OCI-LY3 (cell line): ENCODE results near the gene LSM7.

ENCODE experiments used
- H2AFZ ChIP-seq: fragments of 200-600, 300-600 bp; shearing (Covaris generic); 2 replicates; pipeline ENCODE4 v1.6.0; 2014; ENCODE audit warnings: antibody characterized with exemption, low read depth, low read length
- H3K27ac ChIP-seq: fragments of 200-600, 300-600 bp; sonication (generic); 2 replicates; pipeline ENCODE4 v1.5.1; 2014; ENCODE audit warnings: mild to moderate bottlenecking, low read length, moderate library complexity, mixed read lengths
- H3K27me3 ChIP-seq: fragments of 200-600, 300-600 bp; sonication (generic); 2 replicates; pipeline ENCODE4 v1.6.1; 2014; ENCODE audit warnings: low read depth, low read length, mixed read lengths
- H3K36me3 ChIP-seq: fragments of 200-600, 300-600 bp; sonication (generic); replicated peaks from 2 replicates; pipeline ENCODE3; 2014; ENCODE audit warnings: low read depth, low read length, mixed read lengths
- H3K4me1 ChIP-seq: fragments of 300-600, 200-600 bp; sonication (generic); 2 replicates; pipeline ENCODE4 v1.6.1; 2014; ENCODE audit warnings: low read length, mixed read lengths
- H3K4me2 ChIP-seq: fragments of 200-600, 300-600 bp; sonication (generic); 2 replicates; pipeline ENCODE4 v1.6.1; 2014; ENCODE audit warnings: low read length, mixed read lengths
- H3K4me3 ChIP-seq: fragments of 300-600, 200-600 bp; sonication (generic); 2 replicates; pipeline ENCODE4 v1.5.1; 2014; ENCODE audit warnings: antibody characterized with exemption, mild to moderate bottlenecking, low read length, moderate library complexity
- H3K79me2 ChIP-seq: fragments of 300-600, 200-600 bp; shearing (Covaris generic); 2 replicates; pipeline ENCODE4 v1.6.1; 2014; ENCODE audit warnings: mild to moderate bottlenecking, low read length, mixed read lengths
- H3K9ac ChIP-seq: fragments of 300-600, 200-600 bp; shearing (Covaris generic); 2 replicates; pipeline ENCODE4 v1.6.0; 2014; ENCODE audit warnings: mild to moderate bottlenecking, low read length, moderate library complexity
- H3K9me3 ChIP-seq: fragments of 200-600, 300-600 bp; shearing (Covaris generic); 2 replicates; pipeline ENCODE4 v1.6.1; 2014; ENCODE audit warnings: low read length, mixed read lengths; ENCODE audit not compliant: insufficient read depth
- H4K20me1 ChIP-seq: fragments of 200-600, 300-600 bp; sonication (generic); 2 replicates; pipeline ENCODE4 v1.6.1; 2016; ENCODE audit warnings: low read length, mixed read lengths; ENCODE audit not compliant: insufficient read depth
- CTCF ChIP-seq: fragments of 200-600, 300-600 bp; sonication (generic); IDR thresholded peaks from 2 replicates; pipeline ENCODE4 v1.5.1; 2014; ENCODE audit warnings: antibody characterized with exemption, low read length, low read depth
- EZH2phosphoT487 ChIP-seq: fragments of 200-600 bp; shearing (Covaris generic); IDR thresholded peaks from 2 replicates; pipeline ENCODE4 v1.6.1; 2018; ENCODE audit warnings: antibody characterized with exemption, mixed run types, low read depth

Gene LSM7

GRCh38 chr19:2331601-2332246 lies 3.3 kb upstream of the LSM7 start:
- Histone ChIP-seq H3K27me3 (no peaks in the 10 kb centered on the region), H3K36me3 (peaks cover 22% of the 10 kb centered on the region), H3K9me3 (no peaks in the 10 kb centered on the region; the same call in 1 of the 2 replicates), H4K20me1 (peaks cover 23% of the 10 kb centered on the region; the same call in 1 of the 2 replicates), H2AFZ (no peak overlapping the region), H3K4me3 (peak overlapping the region; percentile 41; the same call in 1 of the 2 replicates), H3K9ac (peak overlapping the region; percentile 24; the same call in 1 of the 2 replicates), H3K27ac (no peak overlapping the region), H3K4me2 (peak overlapping the region; percentile 70), H3K79me2 (peaks cover 92% of the 10 kb centered on the region), H3K4me1 (peaks cover 32% of the 10 kb centered on the region)
- no peak for TF ChIP-seq EZH2phosphoT487

GRCh38 chr19:2330632-2331284 lies 2.4 kb upstream of the LSM7 start:
- Histone ChIP-seq H3K9ac (no peak overlapping the region), H3K4me3 (no peak overlapping the region), H3K4me1 (peaks cover 32% of the 10 kb centered on the region), H3K4me2 (no peak overlapping the region), H4K20me1 (peaks cover 19% of the 10 kb centered on the region), H3K9me3 (no peaks in the 10 kb centered on the region), H3K79me2 (peaks cover 92% of the 10 kb centered on the region), H2AFZ (no peak overlapping the region), H3K27ac (no peak overlapping the region), H3K36me3 (peaks cover 21% of the 10 kb centered on the region), H3K27me3 (no peaks in the 10 kb centered on the region)
- TF ChIP-seq CTCF (no peak), EZH2phosphoT487 (no peak)

GRCh38 chr19:2330255-2330631 lies 1.9 kb upstream of the LSM7 start:
- TF ChIP-seq CTCF, result no peak
- TF ChIP-seq EZH2phosphoT487, result no peak
- H3K27ac ChIP-seq, result no peak overlapping the region
- peaks cover 19% of the 10 kb centered on the region for H4K20me1 ChIP-seq
- H3K36me3 ChIP-seq, result peaks cover 20% of the 10 kb centered on the region
- H3K4me3 ChIP-seq, result no peak overlapping the region
- no peak overlapping the region for H3K9ac ChIP-seq
- H3K4me2 ChIP-seq, result no peak overlapping the region
- H3K4me1 ChIP-seq, result peaks cover 32% of the 10 kb centered on the region
- no peaks in the 10 kb centered on the region for H3K9me3 ChIP-seq
- H2AFZ ChIP-seq, result no peak overlapping the region
- no peaks in the 10 kb centered on the region for H3K27me3 ChIP-seq
- peaks cover 93% of the 10 kb centered on the region for H3K79me2 ChIP-seq

- H3K27me3 ChIP-seq, result no peaks in the 10 kb centered on the region
These were observed 1.1 kb upstream of the LSM7 start for GRCh38 chr19:2329501-2329916.

More at GRCh38 chr19:2329501-2329916, 1.1 kb upstream of the LSM7 start:
- peak overlapping the region; percentile 90 for H3K4me3 ChIP-seq
- H3K9me3 ChIP-seq, result no peaks in the 10 kb centered on the region
- no peak overlapping the region for H3K27ac ChIP-seq
- H3K4me2 ChIP-seq, result peak overlapping the region; percentile 82
- H3K36me3 ChIP-seq, result peaks cover 20% of the 10 kb centered on the region
- peaks cover 96% of the 10 kb centered on the region for H3K79me2 ChIP-seq
- H3K9ac ChIP-seq, result peak overlapping the region; percentile 88
- H2AFZ ChIP-seq, result no peak overlapping the region
- peaks cover 19% of the 10 kb centered on the region for H4K20me1 ChIP-seq
- H3K4me1 ChIP-seq, result peaks cover 32% of the 10 kb centered on the region
- TF ChIP-seq CTCF (no peak), EZH2phosphoT487 (no peak)
